HepG2 (cell line): ENCODE results near the gene TTLL8. TPM values are rescaled to one million over a fixed set of nuclear protein-coding genes. Genes with fewer than 3 reads are reported as not detected.
"Not testable (repeated sequence)": the region's sequence is repeated elsewhere in the genome, so short reads cannot be mapped to it uniquely, and the experiment has no call there.

Experiments used
- ATAC-seq: fragments of 200-7000 bp; cut with Tn5 transposase; 3 replicates; pipeline ENCODE4 v1.9.1; 2020; ENCODE audit warnings: mild to moderate bottlenecking, moderate library complexity
- BruUV-seq: library from RNA; stranded (reverse); fragments of 400-500 nt; replicated peaks from 2 replicates; lab custom pipeline; 2021; lab: Mats Ljungman, UMichigan
- CTCF ChIA-PET: fragments of 300-600 bp; formaldehyde crosslinking; extraction: SDS; loops from one replicate; lab custom pipeline; 2021; ENCODE audit warnings: low total read pairs, inconsistent platforms, low intra/inter-chr PET ratio; lab: Yijun Ruan, JAX
- POLR2A ChIA-PET: fragments of 350-600 bp; sonication (Branson Sonifier 250); formaldehyde crosslinking; loops from one replicate; lab custom pipeline; 2020; ENCODE audit warnings: antibody characterized with exemption, inconsistent platforms; lab: Yijun Ruan, JAX
- DNase-seq: peaks from one replicate; pipeline ENCODE4 v3.0.0-alpha.2; 2015; ENCODE audit warnings: low spot score
- FAIRE-seq: peaks from 3 replicates; lab custom pipeline; 2011; peaks lifted over from hg19 to GRCh38; lab: Jason Lieb, UNC
- H2AFZ ChIP-seq: one replicate; pipeline ENCODE4 v1.6.1; 2011; ENCODE audit warnings: low read length, inconsistent platforms
- H3K27ac ChIP-seq: fragments of 300-600 bp; 3 replicates; pipeline ENCODE4 v1.8.0; 2011; ENCODE audit warnings: mixed run types, mild to moderate bottlenecking, mixed read lengths, low read length, inconsistent platforms; ENCODE audit not compliant: insufficient read depth; ENCODE audit errors: extremely low read length
- H3K27me3 ChIP-seq, 2 experiments: fragments of 200-600 bp in 1 of 2; 2 replicates in 1 of 2; 3 replicates in 1 of 2; pipeline versions ENCODE4 v1.6.0 to v1.8.0; 2011; ENCODE audit warnings: low read length in 2 of 2, mild to moderate bottlenecking in 2 of 2, moderate library complexity in 2 of 2, inconsistent platforms in 1 of 2; ENCODE audit not compliant: insufficient read depth in 2 of 2, control insufficient read depth in 1 of 2
- H3K36me3 ChIP-seq, 2 experiments: fragments of 200-600 bp in 1 of 2; replicated peaks in 1 of 2; 2 replicates in 1 of 2; 3 replicates in 1 of 2; pipeline versions ENCODE4 v1.5.1 to v1.8.0; 2011; ENCODE audit warnings: low read length in 2 of 2, inconsistent platforms in 1 of 2; ENCODE audit not compliant: insufficient read depth in 2 of 2, control insufficient read depth in 1 of 2
- H3K4me1 ChIP-seq: 2 replicates; pipeline ENCODE4 v1.5.1; 2012; ENCODE audit warnings: low read length, inconsistent platforms; ENCODE audit not compliant: insufficient read depth
- H3K4me2 ChIP-seq: 2 replicates; pipeline ENCODE4 v1.6.0; 2011; ENCODE audit warnings: low read depth, low read length, inconsistent platforms
- H3K4me3 ChIP-seq, 3 experiments: fragments of 200-600 bp in 1 of 3; sonication (generic), shearing (Covaris generic) in 1 of 3; replicated peaks in 1 of 3; 2 replicates each; pipeline ENCODE4 v1.5.1; 2011 to 2016; ENCODE audit warnings: low read length in 3 of 3, inconsistent platforms in 2 of 3, low read depth in 2 of 3, mild to moderate bottlenecking in 2 of 3, control low read depth in 1 of 3, mixed read lengths in 1 of 3; ENCODE audit not compliant: insufficient read depth in 1 of 3
- H3K79me2 ChIP-seq: one replicate; pipeline ENCODE4 v1.6.1; 2011; ENCODE audit warnings: low read length, inconsistent platforms; ENCODE audit not compliant: insufficient read depth
- H3K9ac ChIP-seq: 2 replicates; pipeline ENCODE4 v1.6.0; 2011; ENCODE audit warnings: mild to moderate bottlenecking, low read depth, low read length, inconsistent platforms; ENCODE audit not compliant: insufficient read depth
- H3K9me3 ChIP-seq: 2 replicates; pipeline ENCODE4 v1.5.1; 2012; ENCODE audit warnings: mild to moderate bottlenecking, low read length
- H4K20me1 ChIP-seq: 2 replicates; pipeline ENCODE4 v1.6.0; 2011; ENCODE audit warnings: inconsistent platforms, mild to moderate bottlenecking, low read length, moderate library complexity; ENCODE audit not compliant: insufficient read depth
- CTCF ChIP-seq: sonication (generic); formaldehyde crosslinking; IDR thresholded peaks from 2 replicates; pipeline ENCODE4 v1.5.0; 2020; ENCODE audit warnings: mild to moderate bottlenecking, missing genetic modification reagents, moderate library complexity
- HOXA3 ChIP-seq: sonication (generic); formaldehyde crosslinking; IDR thresholded peaks from 2 replicates; pipeline ENCODE4 v1.5.0; 2020; ENCODE audit warnings: missing genetic modification reagents
- STAG1 ChIP-seq: sonication (generic); formaldehyde crosslinking; IDR thresholded peaks from 2 replicates; pipeline ENCODE4 v1.4.0; 2020; ENCODE audit warnings: missing genetic modification reagents
- ZBTB33 ChIP-seq: sonication (generic); formaldehyde crosslinking; IDR thresholded peaks from 2 replicates; pipeline ENCODE4 v1.4.0; 2020; ENCODE audit warnings: missing genetic modification reagents
- ZNF543 ChIP-seq: sonication (generic); formaldehyde crosslinking; IDR thresholded peaks from 2 replicates; pipeline ENCODE4 v1.4.0; 2020; ENCODE audit warnings: mild to moderate bottlenecking, missing genetic modification reagents
- ZNF550 ChIP-seq: sonication (generic); formaldehyde crosslinking; IDR thresholded peaks from 2 replicates; pipeline ENCODE4 v1.4.0; 2020; ENCODE audit warnings: mild to moderate bottlenecking, missing genetic modification reagents, borderline replicate concordance
- WGBS: methylation state at CpG from one replicate; pipeline ENCODE4 v1.1.6; 2017; ENCODE audit warnings: low lambda C conversion rate; 5-methylcytosine and 5-hydroxymethylcytosine counted together
- in situ Hi-C: cut with HindIII; loops from 2 replicates; pipeline ENCODE4 v1.10.0; 2017; ENCODE audit warnings: low pct_unique_long_range_greater_than_20kb; ENCODE audit not compliant: extremely low pct_ligation_motif_present
- intact Hi-C: fragments of 100-400 bp; cut with micrococcal nuclease; formaldehyde crosslinking; loops from one replicate; pipeline ENCODE4 v1.10.0; 2022; ENCODE audit not compliant: unreplicated experiment
- polyA plus RNA-seq, 8 experiments: library from polyadenylated mRNA; depleted of rRNA in 3 of 8; stranded (reverse) in 7 of 8; unstranded in 1 of 8; fragments of >200 nt; fragmentation: Illumina TruSeq in 4 of 8; extraction: Trizol in 4 of 8; gene quantifications; 2 replicates each; pipeline versions ENCODE4 v1.2.1 to v1.2.3, GENCODE V29; 2011 to 2016; ENCODE audit warnings: low read depth in 4 of 8, missing spikeins in 1 of 8, mixed read lengths in 1 of 8; ENCODE audit not compliant: insufficient read depth in 1 of 8
- total RNA-seq, 5 experiments: library from RNA; depleted of rRNA; stranded (reverse); fragments of >200 nt; fragmentation: Illumina TruSeq; extraction: Trizol; gene quantifications; 2 replicates each; pipeline ENCODE4 v1.2.3, GENCODE V29; 2016; ENCODE audit warnings: low read depth in 1 of 5

The TTLL8 gene
- total and polyA plus RNA-seq, 2 of the 13 experiments (the other 11 are each of a cell fraction or from before 2014, with no cell fraction given): not detected

- Histone ChIP-seq H3K79me2 (no peaks in the 10 kb centered on the region), H2AFZ (no peak overlapping the region), H3K4me2 (no peak overlapping the region), H3K4me1 (0 out of 2 replicates have a peak, but pooled peaks cover 6% of the 10 kb centered on the region), H3K9me3 (peaks cover 5% of the 10 kb centered on the region; the same call in 1 of the 2 replicates), H3K4me3 (no peak overlapping the region), H3K27ac (no peak overlapping the region), H4K20me1 (no peaks in the 10 kb centered on the region), H3K36me3 (no peaks in the 10 kb centered on the region), H3K9ac (no peak overlapping the region), H3K27me3 (peaks cover 0 to 2% of the 10 kb centered on the region in 2 experiments; a peak in 1 of 5 replicates)
- BruUV-seq: no TSS peak
- CTCF ChIA-PET: interaction anchor here (0.9 kb wide), 1 partner anchor 11 kb away, joined by 3 read pairs; no protein-coding TSS in a partner anchor
- no peak for FAIRE-seq
- POLR2A ChIA-PET: no interaction called here
- WGBS: 84% methylated on average over 33 of the region's 90 CpGs
- peak; percentile 38; the same call in 1 of the 2 replicates for TF ChIP-seq CTCF
- TF ChIP-seq ZNF550 (CRISPR knock-in tag): no peak
- 0 out of 2 replicates have a peak, but pooled peaks have one; percentile 3 for TF ChIP-seq HOXA3
- no peak for TF ChIP-seq ZNF543 (CRISPR knock-in tag)
- peak; percentile 84 for TF ChIP-seq ZBTB33 (CRISPR knock-in tag)
- 0 out of 2 replicates have a peak, but pooled peaks have one; percentile 4 for TF ChIP-seq STAG1 (CRISPR knock-in tag)
- intact Hi-C loops: no loop called here
- no peak; the same call in 2 of the 3 replicates for ATAC-seq
- no peak for DNase-seq
- in situ Hi-C loops: no loop called here
Measured at GRCh38 chr22:49983148-49984042, 74.7 kb downstream of the TTLL8 start.

GRCh38 chr22:49981799-49982198 lies 76.3 kb downstream of the TTLL8 start:
- H3K9me3 ChIP-seq, H3K27me3 ChIP-seq, H3K9ac ChIP-seq, H3K4me2 ChIP-seq, CTCF ChIA-PET, intact Hi-C loops, H3K4me1 ChIP-seq, DNase-seq, H3K27ac ChIP-seq, H3K4me3 ChIP-seq, ATAC-seq, H3K36me3 ChIP-seq, H3K79me2 ChIP-seq, H2AFZ ChIP-seq, POLR2A ChIA-PET, in situ Hi-C loops, FAIRE-seq, H4K20me1 ChIP-seq, BruUV-seq: not testable (repeated sequence)
- 92% methylated on average over 7 of the region's 7 CpGs for WGBS
